Measurements from ENCODE around the gene PLEKHH2. TPM values are rescaled to one million over a fixed set of nuclear protein-coding genes. Genes with fewer than 3 reads are reported as not detected.
"Not testable (repeated sequence)": the region's sequence is repeated elsewhere in the genome, so short reads cannot be mapped to it uniquely, and the experiment has no call there.

PLEKHH2 gene
- total RNA-seq, 1 donor, result under 0.01 TPM

DNA sequence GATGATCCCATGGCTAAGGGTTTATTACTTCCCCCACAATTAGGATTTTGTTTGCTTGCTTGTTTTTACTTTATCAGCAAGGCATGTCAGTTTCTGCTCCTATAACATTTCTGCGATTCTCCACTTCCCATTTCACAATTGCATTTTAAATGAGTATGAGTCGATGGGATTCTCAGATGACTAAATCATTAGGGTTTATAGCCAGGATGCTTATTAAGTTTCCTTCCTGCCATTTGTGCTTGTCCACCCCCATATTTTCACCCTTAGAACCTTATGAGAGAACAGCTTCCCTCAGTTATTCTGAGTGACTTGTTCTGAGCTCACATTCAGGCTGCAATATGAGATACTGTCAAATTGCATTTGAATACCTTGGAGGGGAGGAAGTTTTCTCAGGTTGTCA lies 77.1 kb downstream of the PLEKHH2 start:
- DNase-seq (ENCODE audit: low read depth in 2 of 3, low spot score in 2 of 3), result no peak

DNA sequence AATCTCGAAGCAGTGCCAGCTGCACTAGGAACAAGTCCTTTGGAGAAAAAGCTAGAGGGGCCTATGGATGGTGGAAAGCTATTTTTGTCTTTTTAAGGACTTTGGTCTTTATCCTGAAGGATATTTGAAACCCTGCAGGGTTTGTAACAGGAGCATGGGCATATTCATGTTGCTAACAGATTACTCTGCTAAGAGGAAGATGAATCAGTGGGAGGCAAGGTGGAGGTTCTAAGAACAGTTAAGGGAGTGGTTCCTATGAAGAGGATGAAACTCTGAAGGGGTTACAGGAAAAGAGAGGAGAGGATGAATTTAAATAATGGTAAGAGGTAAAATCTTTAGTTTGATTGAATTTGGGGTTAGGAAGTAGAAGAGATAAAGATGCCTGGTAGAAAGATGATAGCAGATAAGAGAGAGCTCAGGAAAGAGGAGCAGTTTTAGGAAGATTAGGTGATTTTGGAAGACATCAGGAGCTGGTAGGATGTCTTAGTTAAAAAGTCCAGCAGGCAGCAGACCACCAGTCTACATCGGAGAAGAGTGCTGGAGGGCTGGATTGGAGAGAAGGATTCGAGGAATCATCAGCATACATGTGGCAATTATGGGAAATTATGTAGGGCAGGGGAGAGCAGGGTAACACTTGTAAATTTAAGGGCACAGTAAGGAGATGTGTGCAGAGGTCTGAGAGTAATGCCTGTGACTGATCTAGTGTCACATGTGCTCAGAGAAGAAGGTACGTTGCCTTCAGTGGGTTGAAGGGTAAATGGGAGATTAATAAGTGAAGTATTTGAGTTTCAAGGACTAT lies 78.4 kb downstream of the PLEKHH2 start:
- DNase-seq (ENCODE audit: low read depth in 2 of 3, low spot score in 2 of 3), result no peak

DNA sequence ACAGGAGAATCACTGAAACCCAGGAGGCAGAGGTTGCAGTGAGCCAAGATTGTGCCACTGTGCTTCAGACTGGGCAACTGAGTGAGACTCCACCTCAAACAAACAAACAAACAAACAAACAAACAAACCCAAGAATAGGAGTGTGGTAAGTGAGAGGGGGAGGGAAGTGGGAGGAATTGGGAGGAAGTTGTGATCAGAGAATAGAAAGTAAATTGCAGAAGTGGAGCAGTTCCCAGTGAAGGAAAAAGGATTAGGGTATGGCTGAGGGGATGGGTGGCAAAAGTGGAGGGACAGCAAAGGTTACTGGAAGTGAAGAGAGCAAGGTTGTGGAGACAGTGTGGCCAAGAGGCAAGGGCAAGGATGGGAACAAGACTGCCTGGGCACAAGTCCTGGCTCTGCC lies 80.3 kb downstream of the PLEKHH2 start:
- no peak for DNase-seq (ENCODE audit: low read depth in 2 of 3, low spot score in 2 of 3)

DNA sequence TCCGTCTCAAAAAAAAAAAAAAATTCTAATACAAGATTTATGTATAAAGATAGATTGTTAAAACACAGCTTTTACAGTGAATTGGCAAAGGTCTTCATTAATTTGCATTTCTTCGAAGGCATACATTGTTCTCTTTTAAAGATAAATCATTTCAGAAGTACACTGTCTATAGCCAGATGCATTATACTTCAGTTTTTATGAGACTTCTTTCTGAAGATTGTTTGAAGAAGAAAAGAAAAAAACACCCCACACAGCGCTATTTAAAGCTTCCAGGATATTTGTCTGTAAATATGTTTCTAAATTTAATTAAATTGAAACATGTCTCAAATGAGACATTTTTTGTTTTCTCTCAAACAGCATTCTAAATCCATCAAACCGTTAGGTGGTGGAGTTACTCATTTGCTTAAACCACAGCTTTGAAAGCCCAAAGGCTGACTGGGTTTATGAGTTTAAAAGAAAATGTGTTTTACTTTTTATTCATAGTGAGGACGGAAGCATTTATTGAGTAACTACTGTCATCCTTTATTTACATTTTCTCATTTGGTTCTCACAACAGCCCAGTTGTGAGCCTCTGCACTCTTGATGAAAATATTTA lies 81.6 kb downstream of the PLEKHH2 start:
- no peak for DNase-seq (ENCODE audit: low read depth in 2 of 3, low spot score in 2 of 3)

DNA sequence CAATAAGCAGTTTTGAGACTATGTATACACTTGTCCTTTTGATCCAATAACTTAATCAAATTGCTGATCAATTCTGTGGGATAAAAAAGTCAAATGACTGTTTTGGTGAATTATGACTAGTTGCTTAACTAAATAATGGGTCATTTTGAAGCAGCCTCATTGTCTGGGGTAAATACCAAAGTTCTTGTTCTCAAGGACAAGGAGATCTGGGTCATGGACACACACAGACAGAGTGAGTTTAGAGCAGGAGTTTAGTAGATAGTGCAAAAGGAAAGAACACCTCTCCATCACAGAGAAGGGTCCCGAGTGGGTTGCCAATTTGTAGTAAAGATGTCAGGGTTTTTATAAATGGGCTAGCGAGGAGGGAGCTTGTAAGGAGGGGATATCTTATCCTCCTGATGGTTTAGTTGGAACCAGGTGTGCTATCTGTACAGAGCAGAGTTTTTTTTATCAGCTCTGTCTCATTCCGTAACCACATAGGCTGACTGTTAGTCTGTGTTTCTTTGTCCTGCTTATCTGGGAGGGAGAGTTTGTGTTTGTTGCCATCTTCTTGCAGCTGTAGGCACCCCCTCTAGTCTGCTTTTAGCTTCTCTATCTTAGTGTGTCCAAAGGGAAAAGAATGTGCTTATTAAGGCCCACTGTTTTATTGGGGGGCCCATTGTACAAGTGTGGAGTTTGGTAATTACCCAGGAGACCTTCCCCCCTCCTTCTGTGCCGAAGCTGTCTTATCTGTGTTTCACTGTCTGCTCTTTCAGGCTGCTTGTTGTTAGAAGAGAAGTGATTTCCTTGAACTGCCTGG lies 87.9 kb downstream of the PLEKHH2 start:
- DNase-seq (ENCODE audit: low read depth in 2 of 3, low spot score in 2 of 3), result peak in 2 of 3 donors; percentile 7 to 21

DNA sequence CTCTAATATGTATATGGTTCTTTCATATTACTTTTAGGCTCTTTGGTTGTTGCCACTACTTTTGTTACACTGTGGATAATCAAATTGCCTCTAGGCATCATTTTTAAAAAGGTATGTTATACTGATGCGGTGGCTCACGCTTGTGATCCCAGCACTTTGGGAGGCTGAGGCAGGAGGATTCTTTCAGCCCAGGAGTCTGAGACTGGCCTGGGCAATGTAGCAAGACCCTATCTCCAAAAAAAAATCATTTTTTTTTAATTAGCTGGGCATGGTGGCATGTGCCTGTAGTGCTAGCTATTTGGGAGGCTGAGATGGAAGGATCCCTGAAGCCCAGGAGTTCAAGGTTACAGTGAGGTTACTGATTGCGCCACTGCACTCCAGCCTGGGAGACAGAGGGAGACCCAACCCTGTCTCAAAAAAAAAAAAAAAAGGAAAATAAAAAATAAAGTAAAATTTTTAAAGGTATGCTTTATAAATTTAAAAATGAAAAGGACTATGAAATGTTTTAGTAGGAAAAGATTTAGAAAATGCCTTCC lies 88.7 kb downstream of the PLEKHH2 start:
- DNase-seq (ENCODE audit: low read depth in 2 of 3, low spot score in 2 of 3), result no peak

DNA sequence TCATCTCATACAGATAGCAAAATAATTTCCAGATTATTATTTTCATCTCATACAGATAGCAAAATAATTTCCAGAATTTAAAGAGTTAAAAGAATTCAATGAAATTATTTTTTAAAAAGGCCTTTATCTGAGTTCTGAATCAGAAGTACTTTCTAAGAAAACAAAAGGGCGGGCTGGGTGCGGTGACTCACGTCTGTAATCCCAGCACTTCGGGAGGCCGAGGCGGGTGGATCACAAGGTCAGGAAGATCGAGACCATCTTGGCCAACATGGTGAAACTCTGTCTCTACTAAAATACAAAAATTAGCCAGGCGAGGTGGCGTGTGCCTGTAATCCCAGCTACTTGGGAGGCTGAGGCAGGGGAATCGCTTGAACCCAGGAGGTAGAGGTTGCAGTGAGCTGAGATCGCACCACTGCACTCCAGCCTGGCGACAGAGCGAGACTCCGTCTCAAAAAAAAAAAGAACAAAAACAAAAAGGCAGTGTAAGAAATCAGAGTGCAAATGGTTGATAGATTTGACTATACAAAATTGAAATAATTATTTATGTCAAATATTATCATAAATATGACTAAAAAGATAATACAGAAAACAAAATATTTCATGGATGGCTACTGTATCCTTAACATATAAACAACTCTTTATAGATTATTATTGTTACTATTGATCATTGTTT lies 90.0 kb downstream of the PLEKHH2 start:
- DNase-seq (ENCODE audit: low read depth in 2 of 3, low spot score in 2 of 3), result not testable (repeated sequence)

DNA sequence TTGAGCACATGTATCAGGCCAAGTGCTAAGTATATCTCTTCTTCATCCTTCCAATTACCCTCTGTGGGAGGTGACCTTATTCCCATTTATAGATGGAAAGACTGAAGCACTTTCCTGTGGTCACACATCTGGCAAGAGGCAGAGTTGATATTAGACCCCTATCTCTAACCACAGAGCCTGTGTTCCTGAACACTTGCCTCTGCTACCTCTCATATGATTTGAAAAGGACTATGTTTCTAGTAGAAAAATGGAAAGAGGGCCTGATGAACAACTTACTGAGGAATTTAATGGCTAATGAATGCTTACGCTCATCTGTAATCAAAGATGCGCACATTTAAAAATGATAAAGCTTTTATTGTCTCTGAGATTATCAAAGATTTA lies 90.6 kb downstream of the PLEKHH2 start:
- DNase-seq (ENCODE audit: low read depth in 2 of 3, low spot score in 2 of 3), result no peak

DNA sequence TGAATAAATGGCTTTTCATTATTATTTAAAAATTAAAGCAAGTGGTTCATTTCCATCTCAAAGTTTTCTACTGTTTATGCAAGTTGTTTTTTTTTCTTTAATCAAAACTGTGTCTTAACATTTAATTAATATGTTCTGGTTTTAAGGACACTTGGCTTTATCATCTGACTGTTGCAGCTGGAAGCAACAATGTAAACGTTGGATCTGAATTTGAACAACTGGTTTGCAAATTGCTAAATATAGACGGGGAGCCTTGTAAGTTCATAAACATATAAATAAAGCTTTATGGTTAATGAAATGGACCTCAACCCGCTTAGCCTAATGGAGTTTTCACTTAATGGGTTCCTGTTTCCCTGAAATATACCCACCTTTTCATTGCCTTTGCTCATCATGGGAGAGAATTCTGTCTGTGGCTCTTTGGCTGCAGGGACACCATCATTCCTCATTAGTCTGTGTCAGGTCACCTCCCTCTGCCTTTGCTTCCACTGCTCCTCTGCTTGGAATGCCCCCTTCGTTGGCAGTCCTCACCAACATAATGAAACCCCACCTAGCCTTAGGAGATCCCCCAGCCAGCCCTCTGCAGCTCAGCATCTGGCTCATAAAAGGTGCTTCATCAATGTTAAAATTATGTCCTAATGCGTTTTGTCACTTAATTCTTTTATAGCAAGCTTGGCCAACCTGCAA lies 92.6 kb downstream of the PLEKHH2 start:
- DNase-seq (ENCODE audit: low read depth in 2 of 3, low spot score in 2 of 3), result no peak

DNA sequence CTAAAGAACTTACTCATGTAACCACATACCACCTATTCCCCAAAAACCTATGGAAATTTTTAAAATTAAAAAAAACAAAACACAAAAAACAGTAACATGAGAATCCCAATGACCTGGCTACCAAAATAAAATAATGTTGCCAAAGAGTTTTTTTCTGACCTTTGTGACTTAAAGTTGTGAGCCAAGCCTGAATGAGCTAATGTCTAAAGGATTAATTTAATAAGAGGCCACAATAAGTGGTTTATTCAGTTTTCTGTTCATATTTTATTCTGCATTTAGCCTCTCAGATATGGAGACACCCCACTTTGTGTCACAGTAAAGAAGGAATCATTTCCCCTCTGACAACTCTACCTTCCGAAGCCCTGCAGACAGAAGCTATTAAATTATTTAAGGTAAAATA lies 94.2 kb downstream of the PLEKHH2 start:
- no peak for DNase-seq (ENCODE audit: low read depth in 2 of 3, low spot score in 2 of 3)

DNA sequence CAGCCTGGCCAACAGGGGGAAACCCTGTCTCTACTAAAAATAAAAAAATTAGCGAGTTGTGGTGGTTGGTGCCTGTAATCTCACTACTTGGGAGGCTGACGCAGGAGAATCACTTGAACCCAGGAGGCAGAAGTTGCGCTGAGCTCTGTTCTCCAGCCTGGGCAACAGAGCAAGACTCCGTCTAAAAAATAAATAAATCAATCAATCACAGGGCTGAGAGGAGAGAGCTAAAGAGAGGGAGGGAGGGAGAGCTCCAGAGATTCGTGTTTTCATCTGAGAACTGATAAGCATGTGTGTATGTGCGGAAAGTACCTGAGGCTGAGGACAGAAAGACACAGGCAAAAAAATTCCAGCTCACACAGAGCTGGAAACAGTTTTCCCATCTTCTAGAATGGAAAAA lies 99.6 kb downstream of the PLEKHH2 start:
- no peak for DNase-seq (ENCODE audit: low read depth in 2 of 3, low spot score in 2 of 3)

DNA sequence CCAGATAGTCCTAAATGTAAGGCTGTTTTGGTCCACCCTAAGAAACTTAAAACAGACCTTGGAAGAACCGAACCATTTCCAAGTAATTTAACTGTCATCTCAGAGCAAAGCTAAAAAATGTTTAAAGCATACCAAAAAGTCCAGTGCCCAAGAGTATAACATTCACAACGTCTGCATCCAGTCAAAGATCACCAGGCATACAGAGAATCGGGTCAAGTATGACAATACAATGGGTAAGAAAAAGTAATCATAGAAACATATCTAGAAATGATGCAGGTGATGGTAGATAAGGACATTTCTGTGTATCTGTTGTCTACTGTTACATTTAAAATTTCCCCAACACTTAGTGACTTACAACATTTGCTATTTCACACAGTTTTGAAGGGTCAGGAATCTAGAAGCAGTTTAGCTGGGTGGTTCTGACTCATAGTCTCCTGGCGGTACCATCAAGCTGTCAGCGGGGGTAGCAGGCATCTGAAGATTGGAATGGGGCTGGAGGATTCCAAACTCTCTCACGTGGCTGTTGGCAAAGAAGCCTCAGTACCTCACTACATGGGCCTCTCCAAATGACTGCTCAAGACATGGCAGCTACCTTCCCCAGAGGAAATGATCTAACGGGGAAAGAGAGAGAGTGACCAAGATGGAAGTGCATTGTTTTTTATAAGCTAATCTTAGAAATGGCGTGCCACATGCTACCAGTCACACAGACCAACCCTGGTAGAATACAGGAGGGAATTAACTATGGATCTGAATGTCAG lies 100.2 kb downstream of the PLEKHH2 start:
- no peak for DNase-seq (ENCODE audit: low read depth in 2 of 3, low spot score in 2 of 3)

DNA sequence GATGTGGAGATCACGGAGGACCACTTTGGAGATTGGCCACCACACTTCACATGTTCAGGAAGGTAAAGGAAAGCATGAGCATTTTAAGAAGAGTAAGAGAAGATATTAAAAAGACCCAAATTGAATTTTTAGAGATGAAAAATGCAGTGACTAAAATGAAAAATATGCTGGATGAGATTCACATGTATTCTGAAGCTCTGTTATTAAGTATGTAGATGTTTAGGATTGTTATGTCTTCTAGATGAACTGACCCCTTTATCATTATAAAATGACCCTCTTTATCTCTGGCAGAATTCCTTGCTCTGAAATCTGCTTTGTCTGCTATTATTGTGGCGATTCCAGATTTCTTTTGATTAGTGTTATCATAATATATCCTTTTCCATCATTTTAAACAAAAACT lies 100.8 kb downstream of the PLEKHH2 start:
- DNase-seq (ENCODE audit: low read depth in 2 of 3, low spot score in 2 of 3), result no peak

DNA sequence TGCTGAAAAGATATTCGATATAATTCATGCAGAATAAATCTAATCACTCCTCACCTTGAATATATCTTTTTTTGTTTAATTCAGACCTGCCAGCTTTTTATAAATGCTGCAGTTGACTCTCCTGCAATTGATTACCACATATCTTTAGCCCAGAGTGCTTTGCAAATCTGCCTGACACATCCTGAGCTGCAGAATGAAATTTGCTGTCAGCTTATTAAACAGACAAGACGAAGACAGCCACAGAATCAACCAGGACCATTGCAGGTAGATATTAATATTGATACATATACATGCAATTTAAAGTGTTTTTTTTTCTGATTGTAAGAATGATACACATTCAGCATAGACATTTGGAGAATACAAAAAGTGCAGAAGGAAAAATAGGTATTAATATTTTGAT lies 101.2 kb downstream of the PLEKHH2 start:
- DNase-seq (ENCODE audit: low read depth in 2 of 3, low spot score in 2 of 3), result no peak

DNA sequence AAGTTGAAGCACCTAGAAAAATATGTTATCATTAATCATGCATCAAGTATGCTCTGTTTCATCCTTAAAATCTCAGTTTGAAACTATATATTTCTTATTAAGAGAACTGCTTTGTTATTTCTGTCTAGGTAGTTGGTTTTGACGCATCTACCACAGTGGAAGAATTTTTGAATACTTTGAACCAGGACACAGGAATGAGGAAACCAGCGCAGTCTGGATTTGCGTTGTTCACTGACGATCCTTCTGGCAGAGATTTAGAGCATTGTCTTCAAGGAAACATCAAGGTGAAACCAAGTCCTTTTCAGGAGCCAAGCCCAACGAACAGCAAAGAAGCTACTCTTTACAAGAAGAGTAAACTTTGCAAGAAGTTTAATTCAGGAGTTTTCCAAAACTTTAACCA lies 106.6 kb downstream of the PLEKHH2 start:
- no peak for DNase-seq (ENCODE audit: low read depth in 2 of 3, low spot score in 2 of 3)

DNA sequence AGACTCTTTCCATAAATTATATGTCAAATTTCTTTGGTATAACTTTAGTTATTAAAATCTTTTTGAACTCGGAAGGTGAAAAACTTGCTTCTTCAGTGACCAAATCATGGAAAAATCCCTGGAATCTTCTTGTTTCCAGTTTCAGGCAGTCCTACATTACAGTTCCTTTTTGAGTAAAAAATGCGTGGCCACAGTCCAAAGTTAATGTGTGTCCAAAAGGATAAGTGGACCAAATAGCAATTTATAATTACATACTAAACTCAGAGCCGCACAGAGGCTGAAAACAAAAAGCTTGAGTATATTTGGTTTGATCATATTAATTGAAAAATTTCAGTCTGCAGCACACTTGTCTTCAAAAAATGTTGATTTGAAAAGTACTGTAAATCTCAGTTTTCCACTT lies 108.4 kb downstream of the PLEKHH2 start:
- no peak for DNase-seq (ENCODE audit: low read depth in 2 of 3, low spot score in 2 of 3)

DNA sequence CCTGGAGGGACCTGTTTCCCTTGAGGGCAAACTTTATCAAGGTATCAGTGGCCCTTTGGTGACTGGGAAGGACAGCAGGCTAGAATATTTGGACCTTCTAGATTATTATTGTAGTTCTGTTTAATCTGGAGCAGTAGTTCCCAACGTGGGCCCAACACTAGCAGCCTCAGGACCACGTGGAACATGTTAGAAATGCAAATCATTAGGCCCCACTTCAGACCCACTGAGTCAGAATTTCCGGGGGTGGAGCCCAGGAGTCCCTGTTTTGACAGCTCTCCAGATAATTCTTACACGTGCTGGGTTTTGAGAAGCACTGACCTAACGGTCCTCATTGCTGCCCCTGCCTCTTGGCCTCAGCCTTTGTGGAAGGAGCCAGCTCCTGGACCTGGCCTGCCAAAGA lies 111.3 kb downstream of the PLEKHH2 start:
- no peak for DNase-seq (ENCODE audit: low read depth in 2 of 3, low spot score in 2 of 3)

DNA sequence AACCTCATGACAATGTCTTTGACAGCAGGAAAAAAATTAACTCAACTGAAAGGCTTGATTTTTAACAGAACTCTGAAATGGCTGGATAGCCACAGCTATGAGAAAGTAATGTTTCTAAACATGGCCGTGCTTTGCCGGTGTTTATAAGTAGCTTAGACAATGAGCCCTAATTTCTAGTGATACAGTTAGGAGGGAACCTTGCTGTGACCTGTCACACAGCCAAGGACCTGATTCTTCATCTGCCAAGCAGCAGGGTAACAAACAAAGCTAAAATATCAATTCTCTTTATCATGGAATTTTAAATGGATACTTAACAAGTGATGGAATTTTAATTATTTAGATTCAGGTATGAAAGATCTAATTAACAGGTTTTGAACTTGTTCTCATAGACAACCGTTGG lies 112.5 kb downstream of the PLEKHH2 start:
- no peak for DNase-seq (ENCODE audit: low read depth in 2 of 3, low spot score in 2 of 3)

DNA sequence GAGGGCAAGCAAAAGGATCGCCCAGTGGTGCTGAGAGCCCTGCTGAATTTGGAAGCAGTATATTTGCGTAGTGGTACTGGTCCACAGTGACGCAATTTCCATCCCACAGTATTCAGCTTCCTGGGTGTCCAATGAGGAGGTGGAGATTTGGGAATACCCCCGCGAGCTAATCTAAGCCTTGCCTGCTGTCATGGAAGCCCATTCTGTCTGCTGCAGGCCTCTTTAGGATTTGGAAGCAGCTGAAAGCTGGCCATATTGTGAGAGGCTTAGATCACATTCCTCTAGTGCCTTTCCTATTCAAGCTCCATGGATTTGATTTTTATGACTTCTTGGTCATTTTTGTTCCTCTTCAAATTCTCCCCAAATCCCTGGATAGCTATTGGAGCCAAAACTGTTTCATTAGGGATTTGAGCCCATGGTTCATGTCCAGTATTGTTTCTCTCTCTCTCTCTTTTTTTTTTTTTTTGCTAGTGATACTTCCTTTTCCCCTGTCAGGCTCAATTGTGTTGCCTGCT lies 114.5 kb downstream of the PLEKHH2 start:
- DNase-seq (ENCODE audit: low read depth in 2 of 3, low spot score in 2 of 3), result no peak

Measured in hematopoietic multipotent progenitor cell (in vitro differentiated cells).